HUES64 (cell line): Measurements from ENCODE around the gene PLEKHG5.

Source experiments
- H3K27ac ChIP-seq: 2 replicates; pipeline ENCODE4 v1.7.0; 2013; ENCODE audit warnings: low read depth, low read length, inconsistent platforms
- H3K27me3 ChIP-seq: 2 replicates; pipeline ENCODE4 v1.6.1; 2013; ENCODE audit warnings: mild to moderate bottlenecking, low read length; ENCODE audit not compliant: insufficient read depth
- H3K36me3 ChIP-seq: 2 replicates; pipeline ENCODE4 v1.6.1; 2013; ENCODE audit warnings: mild to moderate bottlenecking, low read length; ENCODE audit not compliant: insufficient read depth
- H3K4me1 ChIP-seq: 2 replicates; pipeline ENCODE4 v1.6.1; 2013; ENCODE audit warnings: mild to moderate bottlenecking, low read length, moderate library complexity; ENCODE audit not compliant: insufficient read depth
- H3K4me3 ChIP-seq: 2 replicates; pipeline ENCODE4 v1.5.1; 2013; ENCODE audit warnings: mild to moderate bottlenecking, low read length, moderate library complexity
- H3K9ac ChIP-seq: 2 replicates; pipeline ENCODE4 v1.6.1; 2013; ENCODE audit warnings: mild to moderate bottlenecking, low read depth, low read length
- H3K9me3 ChIP-seq: 2 replicates; pipeline ENCODE4 v1.6.1; 2013; ENCODE audit warnings: low read depth, low read length; ENCODE audit not compliant: insufficient read depth
- WGBS: fragments of 150-250, 120-280 bp; methylation state at CpG from one replicate; pipeline ENCODE4 v1.1.7; 2013; ENCODE audit warnings: missing lambda C conversion rate; 5-methylcytosine and 5-hydroxymethylcytosine counted together

PLEKHG5 gene

DNA sequence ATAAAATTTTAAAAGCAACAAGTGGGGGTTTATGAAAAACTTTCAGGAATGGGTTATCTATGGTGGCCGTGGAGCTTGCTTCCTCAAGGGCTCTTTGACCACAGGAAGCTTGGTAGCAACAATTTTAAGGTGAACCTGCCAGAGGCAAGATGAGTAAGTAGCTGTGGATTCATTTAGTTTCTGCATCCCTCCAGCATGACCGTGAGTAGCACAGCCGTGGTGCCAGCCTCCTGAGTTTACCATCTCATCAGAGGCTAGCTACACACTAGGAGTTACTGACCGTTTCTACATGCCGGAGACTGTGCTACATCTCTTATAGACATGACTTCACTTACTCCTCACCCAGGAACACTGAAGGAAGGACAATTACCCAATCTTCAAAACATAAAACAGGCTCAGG lies 30.1 kb upstream of the PLEKHG5 start:
- 82% methylated on average over 5 of the region's 5 CpGs for WGBS
- H3K27ac ChIP-seq, result no peak overlapping the region
- no peak overlapping the region for H3K9ac ChIP-seq
- peaks cover 16% of the 10 kb centered on the region for H3K4me1 ChIP-seq
- H3K4me3 ChIP-seq, result no peak overlapping the region
- no peaks in the 10 kb centered on the region for H3K9me3 ChIP-seq
- no peaks in the 10 kb centered on the region for H3K27me3 ChIP-seq
- peaks cover 19% of the 10 kb centered on the region for H3K36me3 ChIP-seq

DNA sequence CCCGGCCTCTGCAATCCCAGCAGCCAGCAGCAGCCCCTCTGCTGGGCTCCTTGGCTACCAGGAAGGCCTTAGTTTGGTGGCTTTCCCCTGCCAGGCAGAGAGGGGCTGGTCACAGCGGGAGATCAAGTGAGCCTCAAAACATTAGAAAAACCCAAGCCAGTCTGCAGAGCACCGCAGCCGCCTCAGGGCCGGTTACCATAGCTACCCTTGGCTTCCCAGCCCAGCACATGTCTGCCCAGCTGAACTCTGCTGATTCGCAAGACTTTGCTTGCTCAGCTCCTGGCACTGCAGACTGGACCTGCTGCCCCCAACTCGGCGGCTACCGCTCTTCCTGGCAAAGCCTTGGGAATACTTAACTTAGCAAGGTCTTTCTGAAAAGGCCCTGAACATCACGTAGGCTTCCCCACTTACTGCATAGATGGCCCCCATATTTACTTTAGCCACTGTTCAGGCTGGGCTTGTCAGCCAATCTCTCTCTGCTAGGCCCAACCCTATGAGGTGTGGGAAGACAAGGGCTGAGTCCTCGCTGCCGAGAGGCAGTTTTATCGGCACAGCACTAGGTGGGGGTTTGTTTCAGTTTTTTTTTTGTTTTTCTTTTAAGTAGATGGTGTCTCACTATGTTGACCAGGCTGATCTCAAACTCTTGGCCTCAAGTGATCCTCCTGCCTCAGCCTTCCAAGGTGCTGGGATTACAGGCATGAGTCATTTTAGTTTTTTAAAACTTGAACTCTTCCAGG lies 28.6 kb upstream of the PLEKHG5 start:
- Histone ChIP-seq H3K27me3 (no peaks in the 10 kb centered on the region), H3K9ac (no peak overlapping the region), H3K4me3 (no peak overlapping the region), H3K27ac (peak overlapping the region; percentile 58), H3K4me1 (peaks cover 16% of the 10 kb centered on the region), H3K9me3 (no peaks in the 10 kb centered on the region), H3K36me3 (peaks cover 5% of the 10 kb centered on the region)
- 18% methylated on average over 13 of the region's 13 CpGs for WGBS

DNA sequence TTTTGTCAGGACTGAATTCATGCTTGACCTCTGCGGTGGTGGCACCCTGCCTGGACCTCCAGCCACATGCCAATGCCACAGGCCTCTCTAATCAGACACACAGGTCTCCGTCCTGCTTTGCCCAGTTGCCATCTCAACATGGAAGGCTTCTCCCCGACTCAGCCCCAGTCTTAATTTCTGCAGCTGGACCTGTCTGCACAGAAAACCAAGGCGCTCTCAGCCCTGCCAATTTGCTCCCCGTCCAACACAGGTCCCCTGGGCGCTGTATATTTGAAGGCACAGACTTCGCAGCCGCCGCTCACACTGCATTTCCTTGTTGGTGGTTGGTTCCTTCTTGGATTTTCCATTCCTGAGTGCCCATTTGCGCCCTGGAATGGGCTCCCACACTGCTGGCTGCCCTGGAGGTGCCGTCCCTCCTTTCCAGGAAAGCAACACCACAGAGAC lies 28.0 kb upstream of the PLEKHG5 start:
- Histone ChIP-seq H3K27ac (peak overlapping the region; percentile 42), H3K4me3 (no peak overlapping the region), H3K27me3 (no peaks in the 10 kb centered on the region), H3K9me3 (no peaks in the 10 kb centered on the region), H3K4me1 (peaks cover 16% of the 10 kb centered on the region), H3K9ac (peak overlapping the region; percentile 33; the same call in 1 of the 2 replicates), H3K36me3 (0 out of 2 replicates have a peak, but pooled peaks cover 4% of the 10 kb centered on the region)
- 76% methylated on average over 11 of the region's 11 CpGs for WGBS

DNA sequence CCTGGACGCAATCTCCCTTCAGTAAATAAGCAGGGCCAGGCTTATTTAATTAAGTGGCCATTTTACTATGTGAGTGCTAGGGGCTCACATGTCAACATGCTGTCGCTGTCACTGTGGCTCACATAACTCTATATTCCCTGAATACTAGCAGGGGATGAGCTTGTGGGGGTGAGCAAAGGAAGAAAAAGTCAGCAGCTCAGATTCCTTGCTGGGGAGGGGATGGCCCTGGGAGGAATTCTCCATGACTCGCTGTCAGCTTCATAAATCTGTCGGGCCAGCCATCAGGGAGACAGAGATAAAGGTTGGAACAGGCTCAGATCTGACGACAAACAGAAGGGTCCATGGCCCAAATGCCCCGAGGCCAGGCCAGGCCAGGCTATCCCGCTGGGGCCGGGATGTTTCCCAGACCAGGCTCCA lies 26.0 kb upstream of the PLEKHG5 start:
- Histone ChIP-seq H3K36me3 (no peaks in the 10 kb centered on the region), H3K9ac (no peak overlapping the region), H3K4me3 (no peak overlapping the region), H3K27me3 (no peaks in the 10 kb centered on the region), H3K27ac (no peak overlapping the region), H3K4me1 (peaks cover 16% of the 10 kb centered on the region), H3K9me3 (no peaks in the 10 kb centered on the region)
- WGBS, result 79% methylated on average over 8 of the region's 8 CpGs

DNA sequence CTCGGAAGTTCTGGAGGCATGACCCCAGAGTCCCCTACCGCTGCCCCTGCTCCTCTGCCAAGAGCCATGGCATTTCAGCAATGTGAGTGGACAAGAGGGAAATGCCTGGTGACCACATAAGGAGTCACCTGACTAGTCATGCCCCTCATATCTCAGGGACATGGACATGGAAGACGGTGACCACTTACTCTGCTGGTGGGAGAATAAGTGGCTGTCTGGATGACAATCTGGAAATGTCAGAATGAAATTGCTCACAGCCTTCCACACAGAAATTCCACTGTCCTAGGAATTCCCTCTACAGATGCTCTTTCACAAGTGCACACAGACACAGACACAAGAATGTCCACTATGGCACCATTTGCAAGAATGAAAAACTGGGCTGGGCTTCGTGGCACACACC lies 24.3 kb upstream of the PLEKHG5 start:
- no peak overlapping the region for H3K4me3 ChIP-seq
- peaks cover 14% of the 10 kb centered on the region for H3K4me1 ChIP-seq
- H3K9ac ChIP-seq, result no peak overlapping the region
- H3K27me3 ChIP-seq, result no peaks in the 10 kb centered on the region
- no peaks in the 10 kb centered on the region for H3K36me3 ChIP-seq
- WGBS, result 95% methylated on average over 4 of the region's 4 CpGs
- no peak overlapping the region for H3K27ac ChIP-seq
- H3K9me3 ChIP-seq, result no peaks in the 10 kb centered on the region

DNA sequence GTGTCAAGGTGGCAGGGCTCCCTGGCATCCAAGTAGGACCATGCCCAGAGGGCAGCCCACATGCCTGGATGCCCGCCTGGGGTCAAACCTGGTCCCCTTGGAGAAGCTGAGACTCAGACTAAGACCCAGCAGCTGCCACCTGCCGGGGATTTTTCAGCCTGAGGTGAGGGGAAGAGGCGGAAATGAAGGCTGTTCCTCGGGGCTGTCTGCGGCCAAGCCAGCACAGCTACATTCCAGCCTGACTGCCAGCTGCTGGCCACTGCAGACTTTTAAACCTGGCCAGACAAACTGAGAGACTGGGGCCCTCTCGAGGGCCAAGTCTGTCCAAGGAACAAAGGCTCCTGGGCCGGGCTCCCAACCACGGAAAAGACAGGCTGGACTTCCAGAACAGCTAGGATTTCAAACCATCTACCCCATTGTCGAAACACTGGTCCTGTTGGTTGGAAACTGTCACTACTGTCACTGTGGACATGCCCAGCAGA lies 21.9 kb upstream of the PLEKHG5 start:
- Histone ChIP-seq H3K9ac (no peak overlapping the region), H3K36me3 (no peaks in the 10 kb centered on the region), H3K4me3 (no peak overlapping the region), H3K9me3 (no peaks in the 10 kb centered on the region), H3K27me3 (no peaks in the 10 kb centered on the region), H3K27ac (no peak overlapping the region), H3K4me1 (no peaks in the 10 kb centered on the region)
- WGBS, result 86% methylated on average over 9 of the region's 9 CpGs

DNA sequence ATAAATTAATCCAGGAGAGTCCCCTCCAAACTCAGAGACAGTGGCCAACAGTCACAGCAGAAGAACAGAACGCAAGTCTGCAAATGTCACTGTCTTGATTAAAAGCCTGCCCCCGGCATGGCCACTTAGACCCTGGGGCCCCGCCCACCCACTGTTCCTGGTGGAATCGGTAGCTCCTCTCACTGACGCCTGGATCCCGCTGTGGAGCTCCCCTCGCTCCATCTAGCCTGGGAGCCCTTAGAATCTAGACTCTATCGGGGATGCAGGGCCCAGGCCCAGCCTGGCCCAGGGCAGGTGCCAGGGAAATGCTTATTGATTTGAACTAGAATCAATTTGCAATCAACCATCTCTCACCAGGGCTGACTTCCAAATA lies 21.4 kb upstream of the PLEKHG5 start:
- 92% methylated on average over 8 of the region's 8 CpGs for WGBS
- no peak overlapping the region for H3K9ac ChIP-seq
- no peak overlapping the region for H3K27ac ChIP-seq

DNA sequence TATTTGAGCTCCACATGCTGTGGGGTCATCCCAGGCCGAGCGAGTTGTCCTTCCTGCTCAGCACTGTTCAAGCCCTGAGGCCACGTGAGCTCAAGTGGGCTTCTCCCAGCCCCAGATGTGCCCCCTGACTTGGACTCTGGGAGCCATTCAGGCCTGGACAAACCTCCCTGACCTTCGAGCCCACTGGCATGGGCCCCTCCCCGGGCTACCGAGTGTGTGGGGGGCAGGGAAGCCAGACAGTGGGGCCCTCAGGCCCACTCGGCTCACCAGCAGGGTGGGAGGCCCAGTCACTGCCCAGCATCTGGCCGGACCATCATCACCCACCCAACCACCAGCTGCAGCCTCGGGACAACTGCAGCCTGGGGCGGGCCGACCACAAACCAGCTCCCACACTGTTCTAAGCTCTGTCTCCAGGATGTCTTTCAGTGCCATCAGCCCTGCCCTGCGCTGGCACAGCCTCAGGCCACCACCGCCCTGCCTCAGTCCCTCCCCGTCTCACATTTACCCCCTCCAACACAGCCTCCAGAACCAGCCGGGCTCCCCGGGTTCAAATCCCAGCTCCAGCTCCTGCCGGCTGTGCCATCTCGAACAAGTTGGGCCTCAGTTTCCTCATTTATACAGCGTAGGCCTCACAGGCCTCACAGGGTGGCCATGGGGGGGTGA lies 20.9 kb upstream of the PLEKHG5 start:
- WGBS, result 92% methylated on average over 19 of the region's 19 CpGs
- Histone ChIP-seq H3K4me3 (no peak overlapping the region), H3K27me3 (no peaks in the 10 kb centered on the region), H3K9me3 (no peaks in the 10 kb centered on the region), H3K4me1 (no peaks in the 10 kb centered on the region), H3K36me3 (no peaks in the 10 kb centered on the region), H3K9ac (no peak overlapping the region), H3K27ac (no peak overlapping the region)

More for the DNA sequence above, 21.4 kb upstream of the PLEKHG5 start:
- Histone ChIP-seq H3K9me3 (no peaks in the 10 kb centered on the region), H3K4me1 (no peaks in the 10 kb centered on the region), H3K4me3 (no peak overlapping the region), H3K27me3 (no peaks in the 10 kb centered on the region), H3K36me3 (no peaks in the 10 kb centered on the region)

DNA sequence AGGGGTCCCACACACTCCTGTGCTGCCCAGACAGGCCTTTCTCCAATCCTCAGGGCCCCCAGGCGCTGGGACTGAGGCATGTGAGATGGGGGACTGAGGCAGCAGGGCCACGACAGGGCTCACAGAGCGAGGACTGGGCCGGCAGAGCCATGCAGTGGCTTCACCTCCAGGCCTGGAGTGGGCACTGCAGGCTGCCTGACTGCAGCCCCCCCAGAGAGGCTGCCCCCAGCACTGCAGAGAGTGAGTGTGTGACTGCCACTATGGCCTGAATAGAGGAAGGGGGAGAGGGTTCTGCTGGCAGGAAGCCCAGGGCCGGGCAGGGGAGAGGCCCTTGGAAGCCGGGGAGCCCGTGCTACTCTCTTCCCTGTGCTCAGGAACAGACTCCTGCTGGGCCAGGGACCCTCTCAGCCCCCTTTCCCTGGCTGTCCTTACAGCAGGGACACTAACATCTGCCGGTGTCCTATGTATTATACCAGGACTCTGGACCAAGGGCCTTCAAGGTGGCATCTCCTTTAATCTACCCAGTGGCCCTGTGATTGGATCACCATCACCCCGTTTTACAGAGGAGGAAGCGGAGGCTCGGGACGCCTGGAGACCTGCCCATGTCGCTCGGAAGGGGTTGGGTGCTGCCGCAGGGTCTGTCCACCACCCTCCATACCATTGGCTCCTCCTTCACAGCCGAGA lies 20.2 kb upstream of the PLEKHG5 start:
- 89% methylated on average over 16 of the region's 16 CpGs for WGBS
- Histone ChIP-seq H3K27ac (no peak overlapping the region), H3K27me3 (no peaks in the 10 kb centered on the region), H3K4me3 (no peak overlapping the region), H3K9me3 (no peaks in the 10 kb centered on the region), H3K36me3 (no peaks in the 10 kb centered on the region), H3K9ac (no peak overlapping the region), H3K4me1 (no peaks in the 10 kb centered on the region)

DNA sequence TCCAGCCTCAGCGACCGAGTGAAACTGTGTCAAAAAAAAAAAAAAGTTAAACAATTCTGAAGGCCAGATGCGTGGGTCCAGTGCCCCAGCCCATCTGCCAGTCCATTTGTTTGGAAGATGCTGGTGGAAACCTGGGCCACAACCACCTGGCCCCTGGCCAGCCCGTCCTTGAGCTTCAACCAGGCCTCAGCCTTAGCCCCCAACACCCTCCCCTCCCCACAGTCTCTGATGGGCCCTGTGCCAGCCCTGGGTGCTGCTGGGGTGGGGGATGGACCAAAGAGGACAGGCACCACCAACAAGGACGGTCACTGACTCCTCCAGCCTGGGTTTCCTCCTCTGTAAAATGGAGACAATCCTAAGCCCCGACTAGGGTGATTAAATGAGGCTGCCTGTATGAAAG lies 19.6 kb upstream of the PLEKHG5 start:
- Histone ChIP-seq H3K9ac (no peak overlapping the region), H3K27me3 (no peaks in the 10 kb centered on the region)
- WGBS, result 94% methylated on average over 6 of the region's 6 CpGs

DNA sequence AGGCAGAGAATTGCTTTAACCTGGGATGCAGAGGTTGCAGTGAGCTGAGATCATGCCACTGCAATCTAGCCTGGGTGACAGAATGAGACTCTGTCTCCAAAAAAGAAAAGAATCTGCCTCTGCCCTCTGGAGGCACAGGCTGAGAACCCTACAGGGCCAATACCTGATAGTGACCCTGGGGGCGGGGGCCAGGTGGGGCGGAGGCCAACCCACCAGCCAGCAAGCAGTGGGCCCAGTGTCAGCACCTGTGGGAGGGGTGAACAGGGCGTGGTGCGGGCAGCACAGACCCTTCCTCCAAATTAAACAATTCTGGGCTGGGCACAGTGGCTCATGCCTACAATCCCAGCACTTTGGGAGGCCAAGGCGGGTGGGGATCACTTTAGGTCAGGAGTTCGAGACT lies 19.0 kb upstream of the PLEKHG5 start:
- Histone ChIP-seq H3K27me3 (no peaks in the 10 kb centered on the region), H3K9me3 (no peaks in the 10 kb centered on the region), H3K9ac (no peak overlapping the region), H3K4me1 (no peaks in the 10 kb centered on the region), H3K36me3 (no peaks in the 10 kb centered on the region), H3K27ac (no peak overlapping the region), H3K4me3 (no peak overlapping the region)
- WGBS, result 89% methylated on average over 6 of the region's 6 CpGs

More for the DNA sequence above, 19.6 kb upstream of the PLEKHG5 start:
- Histone ChIP-seq H3K27ac (no peak overlapping the region), H3K36me3 (no peaks in the 10 kb centered on the region), H3K4me3 (no peak overlapping the region), H3K4me1 (no peaks in the 10 kb centered on the region), H3K9me3 (no peaks in the 10 kb centered on the region)
